Fibroblast of villous mesenchyme (primary cell): ENCODE data around the gene NLRP9. TPM values are rescaled to one million over a fixed set of nuclear protein-coding genes. Genes with fewer than 3 reads are reported as not detected.
"Not testable (repeated sequence)": the region's sequence is repeated elsewhere in the genome, so short reads cannot be mapped to it uniquely, and the experiment has no call there.

Experiments used
- DNase-seq: peaks from one replicate; pipeline ENCODE4 v3.0.0-alpha.2; 2010; ENCODE audit warnings: low read depth
- H3K4me3 ChIP-seq: 2 replicates; pipeline ENCODE4 v1.5.1; 2011; ENCODE audit warnings: low read depth, mild to moderate bottlenecking, low read length
- total RNA-seq: library from RNA; depleted of rRNA; stranded (reverse); fragments of >200 nt; gene quantifications from 2 replicates; pipeline ENCODE4 v1.2.3, GENCODE V29; 2012
- TF ChIP-seq, protein P1 (sequence below): IDR thresholded peaks from 2 replicates; pipeline ENCODE4 v1.5.1; 2012; ENCODE audit warnings: low read depth, mild to moderate bottlenecking, low read length; ENCODE audit not compliant: insufficient read depth

The NLRP9 gene
- total RNA-seq, 1 donor, result not detected

DNA sequence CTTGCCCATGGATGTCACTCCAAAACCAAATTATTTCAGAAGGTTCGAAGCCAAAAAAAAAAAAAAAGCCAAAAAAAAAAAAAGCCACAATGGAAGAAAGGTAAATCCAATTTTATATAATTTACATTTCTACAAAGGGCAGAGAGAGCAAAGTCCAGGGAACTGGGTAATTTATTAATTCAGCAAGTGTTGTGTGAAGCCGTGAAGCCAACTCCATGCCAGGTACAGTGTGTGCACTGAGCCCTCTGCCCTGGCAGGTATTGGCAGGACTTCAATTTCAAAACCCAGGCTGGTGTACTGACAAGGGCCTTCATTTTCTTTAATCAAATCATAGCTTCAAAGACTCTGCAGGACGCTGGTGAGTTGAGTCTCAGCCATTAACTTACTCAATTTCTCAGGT lies 15.2 kb upstream of the NLRP9 start:
- DNase-seq, result no peak
- no peak overlapping the region for H3K4me3 ChIP-seq

DNA sequence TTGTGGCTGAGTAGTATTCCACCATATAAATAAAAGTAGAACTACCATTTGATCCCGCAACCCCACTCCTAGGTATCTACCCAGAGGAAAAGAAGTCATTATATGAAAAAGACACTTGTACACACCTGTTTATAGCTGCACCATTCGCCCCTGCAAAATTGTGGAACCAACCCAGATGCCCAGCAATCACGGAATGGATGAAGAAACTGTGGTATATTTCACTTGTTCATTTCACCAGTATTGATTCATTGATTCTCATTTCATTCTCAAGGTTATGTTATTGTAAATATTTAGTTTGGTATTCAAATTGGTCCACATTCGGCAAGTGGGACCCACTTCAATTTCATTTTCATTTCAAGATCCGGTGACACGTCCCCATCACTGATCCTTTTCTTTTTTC lies 12.5 kb upstream of the NLRP9 start:
- TF ChIP-seq, protein P1, sequence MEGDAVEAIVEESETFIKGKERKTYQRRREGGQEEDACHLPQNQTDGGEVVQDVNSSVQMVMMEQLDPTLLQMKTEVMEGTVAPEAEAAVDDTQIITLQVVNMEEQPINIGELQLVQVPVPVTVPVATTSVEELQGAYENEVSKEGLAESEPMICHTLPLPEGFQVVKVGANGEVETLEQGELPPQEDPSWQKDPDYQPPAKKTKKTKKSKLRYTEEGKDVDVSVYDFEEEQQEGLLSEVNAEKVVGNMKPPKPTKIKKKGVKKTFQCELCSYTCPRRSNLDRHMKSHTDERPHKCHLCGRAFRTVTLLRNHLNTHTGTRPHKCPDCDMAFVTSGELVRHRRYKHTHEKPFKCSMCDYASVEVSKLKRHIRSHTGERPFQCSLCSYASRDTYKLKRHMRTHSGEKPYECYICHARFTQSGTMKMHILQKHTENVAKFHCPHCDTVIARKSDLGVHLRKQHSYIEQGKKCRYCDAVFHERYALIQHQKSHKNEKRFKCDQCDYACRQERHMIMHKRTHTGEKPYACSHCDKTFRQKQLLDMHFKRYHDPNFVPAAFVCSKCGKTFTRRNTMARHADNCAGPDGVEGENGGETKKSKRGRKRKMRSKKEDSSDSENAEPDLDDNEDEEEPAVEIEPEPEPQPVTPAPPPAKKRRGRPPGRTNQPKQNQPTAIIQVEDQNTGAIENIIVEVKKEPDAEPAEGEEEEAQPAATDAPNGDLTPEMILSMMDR, result no peak
- H3K4me3 ChIP-seq, result no peak overlapping the region
- no peak for DNase-seq

More for the DNA sequence above, 15.2 kb upstream of the NLRP9 start:
- TF ChIP-seq, protein P1, result no peak

DNA sequence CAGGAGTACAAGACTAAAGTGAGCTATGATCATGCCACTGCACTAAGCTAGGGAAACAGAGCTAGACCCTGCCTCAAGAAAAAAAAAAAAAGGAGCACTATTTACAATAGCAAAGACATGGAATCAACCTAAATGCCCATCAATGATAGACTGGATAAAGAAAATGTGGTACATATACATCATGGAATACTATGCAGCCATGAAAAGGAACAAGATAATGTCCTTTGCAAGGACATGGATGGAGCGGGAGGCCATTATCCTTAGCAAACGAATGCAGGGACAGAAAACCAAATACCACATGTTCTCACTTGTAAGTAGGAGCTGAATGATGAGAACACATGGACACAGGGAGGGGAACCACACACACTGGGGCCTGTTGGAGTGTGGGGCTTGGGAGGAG lies 7.8 kb downstream of the NLRP9 start:
- not testable (repeated sequence) for H3K4me3 ChIP-seq, DNase-seq

DNA sequence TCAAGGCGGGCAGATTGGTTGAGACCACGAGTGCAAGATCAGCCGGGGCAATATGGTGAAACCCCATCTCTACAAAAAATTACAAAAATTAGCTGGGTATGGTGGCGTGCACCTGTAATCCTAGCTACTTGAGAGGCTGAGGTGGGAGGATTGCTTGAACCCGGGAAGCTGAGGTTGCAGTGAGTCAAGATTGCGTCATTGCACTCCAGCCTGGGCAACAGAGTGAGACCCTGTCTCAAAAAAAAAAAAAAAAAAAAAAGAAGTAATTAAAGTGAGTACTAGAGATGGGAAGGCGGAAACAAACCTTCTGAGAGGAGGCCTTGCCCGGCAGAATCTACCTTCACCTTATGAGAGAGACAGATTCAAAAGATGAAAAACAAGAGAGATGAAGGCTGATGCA lies 14.7 kb downstream of the NLRP9 start:
- DNase-seq, result no peak
- H3K4me3 ChIP-seq, result no peak overlapping the region
- TF ChIP-seq, protein P1, result no peak

DNA sequence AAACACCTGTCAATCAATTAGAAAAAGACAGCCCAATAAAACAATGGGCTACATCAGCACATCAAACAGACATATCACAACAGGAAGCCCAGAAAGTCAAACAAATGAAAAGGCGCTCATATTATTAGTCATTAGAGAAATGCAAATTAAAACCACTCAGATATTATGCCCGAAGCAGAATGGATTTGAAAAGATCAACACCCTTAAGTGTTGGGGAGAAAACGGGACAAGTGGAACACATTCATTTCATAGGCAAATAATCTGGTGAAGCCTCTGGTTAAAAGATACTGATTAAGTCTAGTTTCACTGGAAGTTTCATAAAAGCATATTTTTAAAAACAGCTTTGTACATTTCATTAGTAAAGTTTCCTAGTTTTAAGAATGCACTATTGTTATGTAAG lies 17.4 kb downstream of the NLRP9 start:
- H3K4me3 ChIP-seq, result no peak overlapping the region
- TF ChIP-seq, protein P1, result no peak
- no peak for DNase-seq

DNA sequence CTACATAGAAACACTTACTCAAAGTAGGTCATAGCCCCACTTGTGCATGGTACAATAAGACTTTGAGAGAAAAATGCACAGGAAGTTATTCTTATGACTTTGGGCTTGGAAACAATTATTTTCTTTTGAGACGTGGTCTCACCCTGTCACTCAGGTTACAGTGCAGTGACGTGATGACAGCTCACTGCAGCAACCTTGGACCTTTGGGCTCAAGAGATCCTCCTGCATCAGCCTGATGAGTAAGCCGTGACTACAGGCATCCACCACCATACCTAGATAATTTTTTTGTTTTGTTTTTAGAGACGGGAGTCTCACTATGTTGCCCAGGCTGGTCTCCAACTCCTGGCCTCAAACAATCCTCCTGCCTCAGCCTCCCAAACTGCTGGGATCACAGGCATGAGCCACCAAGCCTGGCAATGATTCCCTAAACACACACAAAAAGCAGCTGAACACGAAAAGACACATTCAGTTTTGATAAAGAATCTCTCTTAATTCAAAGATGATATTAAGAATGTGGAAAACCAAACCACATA lies 17.9 kb downstream of the NLRP9 start:
- TF ChIP-seq, protein P1, result no peak
- no peak for DNase-seq
- H3K4me3 ChIP-seq, result no peak overlapping the region

DNA sequence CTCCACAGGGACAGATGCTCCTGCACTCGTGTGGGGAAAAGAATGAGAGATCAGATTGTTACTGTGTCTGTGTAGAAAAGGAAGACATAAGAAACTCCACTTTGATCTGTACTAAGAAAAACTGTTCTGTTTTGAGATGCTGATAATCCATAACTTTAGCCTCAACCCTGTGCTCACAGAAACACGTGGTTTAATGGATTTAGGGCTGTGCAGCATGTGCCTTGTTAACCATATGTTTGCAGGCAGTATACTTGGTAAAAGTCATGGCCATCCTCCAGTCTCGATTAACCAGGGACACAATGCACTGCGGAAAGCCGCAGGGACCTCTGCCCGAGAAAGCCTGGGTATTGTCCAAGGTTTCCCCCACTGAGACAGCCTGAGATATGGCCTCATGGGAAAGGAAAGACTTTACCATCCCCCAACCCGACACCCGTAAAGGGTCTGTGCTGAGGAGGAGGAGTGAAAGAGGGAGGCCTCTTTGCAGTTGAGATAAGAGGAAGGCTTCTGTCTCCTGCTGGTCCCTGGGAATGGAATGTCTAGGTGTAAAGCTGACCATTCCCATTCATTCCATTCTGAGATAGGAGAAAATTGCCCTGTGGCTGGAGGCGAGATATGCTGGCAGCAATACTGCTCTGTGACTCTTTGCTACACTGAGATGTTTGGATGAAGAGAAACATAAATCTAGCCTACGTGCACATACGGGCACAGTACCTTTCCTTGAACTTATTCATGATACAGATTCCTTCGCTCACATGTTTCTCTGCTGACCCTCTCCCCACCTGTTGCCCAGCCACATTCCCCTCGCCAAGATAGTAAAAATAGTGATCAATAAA lies 20.1 kb downstream of the NLRP9 start:
- DNase-seq, H3K4me3 ChIP-seq: not testable (repeated sequence)

DNA sequence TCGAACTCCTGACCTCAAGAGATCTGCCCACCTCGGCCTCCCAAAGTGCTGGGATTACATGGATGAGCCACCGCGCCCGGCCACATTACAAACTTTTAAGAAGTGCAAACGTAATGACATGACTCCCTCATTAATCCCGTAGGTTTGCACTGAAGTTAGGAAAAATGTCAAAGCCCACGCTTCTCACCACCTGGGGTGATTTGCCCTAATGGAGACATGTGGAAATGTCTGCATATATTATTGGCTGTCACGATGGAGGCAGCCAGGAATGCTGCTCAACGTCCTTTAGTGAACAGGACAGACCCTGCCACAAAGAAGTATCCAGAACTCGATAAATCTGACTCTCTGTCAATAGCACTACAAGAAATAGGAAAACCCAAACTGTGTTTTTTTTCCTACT lies 21.0 kb downstream of the NLRP9 start:
- no peak overlapping the region for H3K4me3 ChIP-seq
- TF ChIP-seq, protein P1, result no peak
- DNase-seq, result no peak
